Skin of body (tissue), 2 donors: ENCODE measurements around the gene ZFYVE1. TPM values are rescaled to one million over a fixed set of nuclear protein-coding genes. Genes with fewer than 3 reads are reported as not detected.
"Not testable (repeated sequence)": the region's sequence is repeated elsewhere in the genome, so short reads cannot be mapped to it uniquely, and the experiment has no call there.

ENCODE experiments used
- DNase-seq: peaks from one replicate; lab custom pipeline; 2025; lab: John Stamatoyannopoulos, UW
- total RNA-seq: library from RNA; depleted of rRNA; stranded (reverse); fragments of >200 nt; gene quantifications from one replicate; pipeline ENCODE4 v1.2.3, GENCODE V29; 2014

ZFYVE1 gene
- total RNA-seq, 1 donor from 2014 or later, result 11.4 TPM

DNA sequence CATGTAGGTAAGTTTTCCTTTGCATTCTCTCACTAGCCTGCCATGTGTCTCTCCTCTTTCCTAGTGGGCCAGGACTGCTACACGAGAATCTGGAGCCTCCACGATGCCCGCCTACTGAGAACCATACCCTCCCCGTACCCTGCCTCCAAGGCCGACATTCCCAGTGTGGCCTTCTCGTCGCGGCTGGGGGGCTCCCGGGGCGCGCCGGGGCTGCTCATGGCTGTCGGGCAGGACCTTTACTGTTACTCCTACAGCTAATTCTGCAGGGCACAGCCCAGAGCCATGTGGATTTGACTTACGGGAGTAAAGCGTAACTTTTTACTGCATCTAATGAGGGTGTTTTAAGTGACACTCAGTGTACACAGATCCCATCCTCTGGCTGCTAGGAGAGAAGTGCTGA, 68.4 kb downstream of the ZFYVE1 start:
- DNase-seq, result no peak

DNA sequence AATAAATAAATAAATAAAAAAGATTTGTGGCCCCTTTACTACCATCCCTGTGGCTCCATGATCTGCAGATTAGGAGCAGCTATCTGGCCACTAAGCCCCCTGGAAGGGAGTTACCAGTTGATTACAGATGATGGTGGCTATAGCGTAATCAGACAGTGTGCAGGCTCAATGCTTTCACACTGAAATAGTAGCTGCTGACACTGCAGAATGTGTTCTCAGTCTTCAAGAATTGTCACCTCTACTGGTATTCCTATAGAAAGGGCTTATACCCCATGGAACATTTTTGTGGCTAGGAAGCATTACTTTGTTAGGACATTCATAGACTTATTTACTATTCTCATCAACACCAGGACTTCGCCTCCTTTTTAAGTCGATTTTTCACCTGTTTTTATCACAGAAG, 69.7 kb downstream of the ZFYVE1 start:
- no peak for DNase-seq

DNA sequence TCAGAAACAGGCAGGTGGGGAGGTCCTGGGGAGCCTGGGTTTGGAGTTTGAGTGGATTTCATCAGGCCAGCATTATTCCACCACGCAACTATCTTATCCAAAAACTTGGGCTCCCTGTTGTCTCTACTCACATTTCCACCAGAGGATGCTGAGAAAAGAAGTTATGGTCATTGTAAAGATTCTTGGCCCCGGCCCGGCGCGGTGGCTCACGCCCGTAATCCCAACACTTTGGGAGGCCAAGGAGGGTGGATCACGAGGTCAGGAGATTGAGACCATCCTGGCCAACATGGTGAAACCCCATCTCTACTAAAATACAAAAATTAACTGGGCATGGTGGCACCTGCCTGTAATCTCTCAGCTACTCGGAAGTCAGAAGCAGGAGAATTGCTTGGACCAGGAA, 70.2 kb downstream of the ZFYVE1 start:
- DNase-seq, result not testable (repeated sequence)

DNA sequence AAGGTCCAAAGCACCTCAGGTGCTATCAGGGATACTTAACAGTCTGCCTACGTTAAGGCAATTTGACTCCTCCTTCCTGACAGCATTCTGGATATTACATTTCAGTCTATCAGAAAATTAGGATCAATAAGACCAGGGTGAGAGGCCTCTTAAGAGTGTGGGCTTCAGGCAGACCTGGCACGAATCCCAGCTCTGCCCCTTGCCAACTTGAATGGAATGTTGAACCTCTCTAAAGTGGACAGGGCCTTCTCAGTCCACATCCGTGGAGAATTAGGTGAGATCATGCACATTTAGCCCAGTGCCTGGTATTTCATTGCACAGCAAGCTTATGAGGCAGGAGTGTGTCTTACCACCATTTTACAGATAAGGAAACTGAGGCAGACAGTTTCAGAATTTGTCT, 74.7 kb downstream of the ZFYVE1 start:
- DNase-seq, result no peak

DNA sequence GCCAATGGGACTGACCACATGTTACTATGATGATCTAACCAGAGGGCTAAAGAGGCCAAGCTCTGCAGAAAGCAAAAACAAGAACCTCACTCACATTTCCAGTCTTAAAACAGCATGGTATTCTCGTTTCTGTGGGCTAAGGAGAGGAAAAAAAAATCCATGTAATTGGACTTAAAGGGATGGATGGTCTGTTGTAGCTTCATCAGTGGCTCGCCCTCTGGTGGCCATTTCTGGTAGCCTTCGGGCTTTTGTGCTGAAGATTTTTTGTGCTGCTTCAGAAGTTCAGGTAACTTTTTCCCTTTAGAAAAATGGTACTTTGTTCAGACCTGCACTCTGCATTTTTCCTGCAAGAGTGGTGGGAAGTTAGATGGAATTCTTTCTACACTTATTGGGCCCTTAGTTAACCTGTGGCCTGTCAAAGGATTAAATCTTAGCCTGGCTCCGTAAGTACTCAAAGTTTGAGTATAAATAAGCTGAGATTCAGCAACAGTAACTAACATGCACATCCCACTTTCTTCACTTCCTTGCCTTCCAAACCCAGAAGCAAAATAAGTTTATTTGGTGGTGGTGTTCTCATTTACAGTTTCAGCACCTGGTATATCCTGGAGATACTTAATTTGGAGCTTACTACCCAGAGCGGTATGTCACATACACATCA, 78.3 kb downstream of the ZFYVE1 start:
- peak; percentile 39 for DNase-seq

DNA sequence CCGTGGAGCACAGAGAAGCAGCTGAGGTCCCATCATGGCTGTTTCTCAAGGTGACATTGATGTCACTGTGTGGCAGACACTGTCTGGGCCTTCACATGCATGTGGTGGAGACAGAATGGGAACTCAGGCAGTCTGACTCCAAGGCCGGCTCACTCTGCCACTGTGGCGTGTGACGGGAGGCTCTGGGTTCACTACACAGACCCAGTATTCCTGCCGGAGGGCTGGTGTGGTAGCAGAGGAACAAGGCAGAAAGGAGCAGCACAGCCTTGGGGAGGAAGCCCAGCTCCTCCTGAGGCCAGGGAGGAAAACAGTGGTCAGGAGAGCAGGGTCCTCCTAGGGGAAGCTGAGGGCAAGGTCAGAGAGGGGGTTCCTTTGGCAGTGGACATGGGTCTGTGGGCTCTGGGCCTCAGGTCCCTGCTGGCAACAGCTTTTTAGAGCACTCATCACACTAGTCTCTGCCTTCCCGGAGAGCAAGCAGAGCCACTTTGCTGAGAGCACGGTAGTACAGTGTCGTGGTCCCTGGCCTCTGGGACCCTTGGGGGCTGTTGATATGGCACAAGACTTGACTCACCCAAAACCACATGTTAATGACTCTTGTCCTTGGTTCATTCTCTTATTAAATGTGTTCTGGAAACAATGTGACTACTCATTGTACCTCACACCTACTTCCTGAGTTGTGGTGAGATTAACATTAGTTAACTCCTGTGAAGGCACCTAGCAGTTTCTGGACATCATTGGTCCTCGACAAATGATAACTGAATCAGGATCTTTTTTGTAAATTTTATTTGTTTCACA, 79.3 kb downstream of the ZFYVE1 start:
- no peak for DNase-seq

DNA sequence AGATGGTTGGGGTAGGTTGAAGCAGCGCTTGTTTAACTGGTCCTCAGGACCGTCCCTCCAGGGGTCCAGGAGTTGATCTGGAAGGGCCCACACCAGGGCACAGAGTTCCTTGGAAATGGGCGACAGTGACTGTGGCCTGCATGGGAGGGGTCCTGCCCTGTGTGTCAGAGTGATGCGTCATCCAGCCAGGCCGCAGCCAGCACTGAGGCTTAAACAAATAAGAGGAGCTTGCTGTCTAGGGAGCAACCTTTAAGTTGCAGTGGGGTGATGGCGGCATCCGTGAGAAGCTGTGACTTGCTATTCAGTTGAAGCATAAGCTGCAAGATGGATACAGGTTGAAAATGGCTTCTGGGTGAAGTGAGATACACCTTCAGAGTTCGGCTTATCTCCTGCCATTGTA, 80.4 kb downstream of the ZFYVE1 start:
- DNase-seq, result no peak

DNA sequence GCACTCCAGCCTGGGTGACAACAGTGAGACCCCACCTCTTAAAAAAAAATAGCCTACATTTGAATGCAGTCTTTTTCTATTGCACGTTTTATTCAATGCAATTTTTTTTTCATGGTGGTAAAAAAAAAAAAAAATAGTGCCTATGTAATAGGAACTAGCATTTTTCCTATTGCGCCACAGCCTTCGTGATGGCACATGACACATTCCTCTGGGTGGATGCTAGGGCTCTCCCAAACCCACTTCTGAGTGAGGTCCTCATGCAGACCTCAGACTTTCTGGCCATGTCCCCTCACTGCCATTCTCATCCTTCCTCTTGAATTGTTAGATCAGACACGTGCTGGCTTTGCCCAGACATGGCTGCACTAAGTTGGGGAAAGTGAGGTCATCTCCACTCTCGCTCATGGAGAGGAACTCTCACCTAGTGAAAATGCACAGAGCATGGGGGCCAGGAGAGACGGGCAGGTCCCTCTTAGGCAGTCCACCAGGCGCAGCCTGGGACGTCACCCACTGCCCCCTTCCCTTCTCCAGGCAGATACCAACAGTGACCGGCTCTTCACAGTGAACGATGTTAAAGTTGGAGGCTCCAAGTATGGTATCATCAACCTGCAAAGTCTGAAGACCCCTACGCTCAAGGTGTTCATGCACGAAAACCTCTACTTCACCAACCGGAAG, 81.4 kb downstream of the ZFYVE1 start:
- no peak for DNase-seq

DNA sequence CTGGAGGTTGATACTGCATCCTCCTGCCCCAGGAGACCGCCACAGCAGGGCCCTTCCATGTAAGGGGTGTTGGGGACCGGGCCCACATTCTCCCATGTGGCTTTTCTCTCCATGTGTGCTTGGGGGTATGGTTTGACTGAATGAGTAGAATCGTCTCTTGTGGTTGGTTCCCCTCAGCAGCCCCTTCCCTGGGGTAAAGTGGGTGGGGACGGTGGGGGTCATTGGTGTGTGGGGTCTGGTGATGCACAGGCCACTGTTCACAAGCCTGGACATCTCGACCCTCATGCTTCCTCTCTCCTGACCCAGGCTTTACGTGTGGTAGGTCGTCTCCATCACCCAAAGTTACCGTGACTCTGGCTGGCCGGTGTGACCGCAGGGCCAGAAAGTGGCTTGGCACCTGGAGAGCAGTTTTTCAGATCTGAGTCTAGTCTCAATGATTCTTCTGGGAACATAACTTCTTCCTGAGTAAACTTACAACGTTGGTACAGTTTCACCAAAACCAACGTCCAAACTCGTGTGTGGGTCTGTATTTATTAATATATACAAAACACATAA, 83.0 kb downstream of the ZFYVE1 start:
- no peak for DNase-seq

DNA sequence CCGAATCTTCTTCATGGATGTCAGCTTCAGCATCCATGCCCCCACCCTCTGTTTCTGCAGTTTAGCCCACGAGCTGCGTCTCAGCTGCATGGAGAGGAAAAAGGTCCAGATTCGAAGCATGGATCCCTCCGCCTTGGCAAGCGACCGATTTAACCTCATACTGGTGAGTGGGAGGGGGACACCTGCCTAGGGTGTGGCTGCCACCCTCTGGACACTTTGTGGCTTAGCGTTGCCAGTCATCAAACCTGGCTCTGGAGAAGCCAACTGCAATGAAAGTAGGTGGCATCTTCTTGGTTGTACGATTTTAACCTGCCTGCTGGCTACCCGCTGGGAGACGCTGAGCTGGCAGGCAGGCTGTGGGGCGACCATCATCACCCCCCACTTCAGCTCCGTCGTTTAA, 84.0 kb downstream of the ZFYVE1 start:
- DNase-seq, result no peak

DNA sequence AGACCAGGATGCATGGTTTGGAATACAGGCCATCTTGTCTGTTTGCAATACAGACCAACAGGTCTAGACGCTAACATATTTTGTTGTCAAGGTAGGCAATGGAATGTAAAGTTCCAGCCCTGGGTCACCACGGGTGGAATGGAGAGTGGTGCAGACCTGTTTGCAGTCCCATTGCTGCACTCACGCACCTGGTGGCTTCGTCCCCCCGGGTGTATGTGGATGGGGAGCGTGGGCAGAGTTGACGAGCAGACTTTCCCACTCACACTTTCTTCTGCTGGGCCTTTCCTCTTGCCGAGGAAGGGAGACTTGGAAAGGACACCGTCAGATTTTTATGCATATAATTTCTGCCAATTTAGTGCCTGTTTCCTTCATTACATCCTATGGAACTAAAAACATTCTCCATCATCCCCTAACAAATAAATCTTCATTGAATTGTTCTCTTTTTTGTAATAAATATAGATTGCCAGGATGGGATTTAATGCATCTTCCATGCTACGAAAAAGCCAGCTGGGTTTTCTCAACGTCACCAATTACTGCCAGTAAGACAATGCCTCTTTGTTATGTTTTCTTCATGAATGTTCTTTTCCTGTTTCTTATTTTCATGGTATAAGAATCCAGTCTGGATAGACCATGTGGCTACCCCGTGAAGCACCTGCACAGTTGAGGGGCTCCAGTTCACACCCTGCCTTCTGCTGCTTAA, 85.5 kb downstream of the ZFYVE1 start:
- no peak for DNase-seq

DNA sequence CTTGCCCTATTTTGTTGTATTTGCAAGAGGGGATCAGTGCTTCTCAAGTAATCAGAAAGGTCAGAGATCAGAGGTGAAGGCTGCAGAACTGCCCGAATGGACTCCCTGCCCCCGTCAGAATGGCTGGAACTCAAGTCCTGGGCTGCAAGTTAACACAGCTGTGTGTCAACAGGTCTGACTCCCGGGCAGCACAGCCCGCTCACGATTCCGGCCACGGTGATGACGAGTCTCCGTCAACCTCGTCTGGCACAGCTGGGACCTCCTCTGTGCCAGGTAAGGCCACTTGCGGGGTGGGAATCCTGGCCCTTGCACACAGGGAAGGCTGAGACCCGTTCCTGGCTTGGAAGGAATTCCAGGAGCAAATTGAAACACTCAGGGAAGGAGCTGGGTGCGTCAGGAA, 87.3 kb downstream of the ZFYVE1 start:
- no peak for DNase-seq

DNA sequence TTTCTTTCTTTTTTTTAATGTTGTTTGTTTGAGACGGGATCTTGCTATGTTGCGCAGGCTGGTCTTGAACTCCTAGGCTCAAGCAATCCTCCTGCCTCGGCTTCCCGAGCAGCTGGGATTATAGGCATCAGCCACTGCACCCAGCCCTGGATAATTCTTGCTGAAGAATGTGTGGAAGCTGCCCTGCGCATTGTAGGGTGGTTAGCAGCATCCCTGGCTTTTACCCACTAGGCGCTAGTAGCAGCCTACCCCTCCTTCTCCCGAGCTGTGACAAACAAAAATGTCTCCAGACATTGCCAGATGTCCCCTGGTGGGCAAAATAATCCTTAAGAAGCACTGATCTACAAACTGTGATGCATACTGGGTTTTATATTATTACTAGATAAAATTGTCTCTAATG, 94.0 kb downstream of the ZFYVE1 start:
- no peak for DNase-seq

DNA sequence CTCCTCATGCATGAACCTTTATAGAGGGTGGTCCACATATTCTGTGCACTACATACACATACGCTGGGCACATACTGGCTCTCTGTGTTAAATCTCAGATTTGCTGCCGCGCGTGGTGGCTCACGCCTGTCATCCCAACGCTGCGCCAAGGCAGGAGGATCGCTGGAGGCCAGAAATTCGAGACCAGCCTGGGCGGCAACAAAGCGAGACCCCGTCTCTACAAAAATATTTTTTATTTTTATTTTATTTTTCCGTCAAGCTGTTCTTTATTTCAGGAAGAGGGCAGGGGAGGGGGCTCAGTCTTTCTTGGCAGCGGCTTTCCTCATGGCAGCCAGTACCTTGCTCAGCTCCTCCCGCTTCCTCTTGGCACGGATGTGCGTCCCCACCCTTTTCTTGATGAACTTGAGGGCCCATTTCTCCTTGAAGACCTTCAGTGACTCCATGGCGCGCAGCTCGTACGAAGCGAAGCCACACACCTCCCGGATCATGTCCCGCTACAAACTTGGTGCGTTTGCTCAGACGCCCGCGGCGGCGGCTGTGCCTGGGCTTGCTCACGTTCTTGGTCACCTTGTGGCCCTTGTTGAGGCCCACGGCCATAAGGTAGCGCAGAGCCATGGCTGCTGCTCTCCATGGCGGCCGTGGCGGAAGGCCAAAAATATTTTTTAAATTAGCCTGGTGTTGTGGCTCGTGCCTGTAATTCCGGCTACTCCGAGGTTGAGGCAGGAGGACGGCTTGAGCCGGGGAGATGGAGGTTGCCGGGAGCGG, 97.4 kb downstream of the ZFYVE1 start:
- DNase-seq, result no peak

DNA sequence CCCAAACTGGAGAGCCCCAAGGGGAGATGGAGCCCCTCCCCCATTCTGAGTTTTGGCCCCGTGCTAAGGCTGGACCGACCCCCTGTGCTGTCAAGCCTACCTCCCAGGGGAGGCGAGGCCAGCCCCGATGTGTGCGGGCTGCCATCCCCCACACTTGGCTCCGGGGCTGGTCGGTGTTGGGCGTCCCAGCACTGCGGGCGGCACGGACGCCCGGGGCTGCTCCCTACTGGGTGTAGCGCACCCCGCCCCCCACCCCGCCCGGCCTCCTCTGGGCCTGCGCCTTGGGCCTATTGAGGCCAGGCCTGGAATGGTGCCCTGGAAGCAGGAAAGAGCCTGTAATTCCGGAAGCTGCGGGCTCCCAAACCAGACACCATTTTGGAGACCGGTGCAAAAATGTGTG, 98.0 kb downstream of the ZFYVE1 start:
- no peak for DNase-seq

DNA sequence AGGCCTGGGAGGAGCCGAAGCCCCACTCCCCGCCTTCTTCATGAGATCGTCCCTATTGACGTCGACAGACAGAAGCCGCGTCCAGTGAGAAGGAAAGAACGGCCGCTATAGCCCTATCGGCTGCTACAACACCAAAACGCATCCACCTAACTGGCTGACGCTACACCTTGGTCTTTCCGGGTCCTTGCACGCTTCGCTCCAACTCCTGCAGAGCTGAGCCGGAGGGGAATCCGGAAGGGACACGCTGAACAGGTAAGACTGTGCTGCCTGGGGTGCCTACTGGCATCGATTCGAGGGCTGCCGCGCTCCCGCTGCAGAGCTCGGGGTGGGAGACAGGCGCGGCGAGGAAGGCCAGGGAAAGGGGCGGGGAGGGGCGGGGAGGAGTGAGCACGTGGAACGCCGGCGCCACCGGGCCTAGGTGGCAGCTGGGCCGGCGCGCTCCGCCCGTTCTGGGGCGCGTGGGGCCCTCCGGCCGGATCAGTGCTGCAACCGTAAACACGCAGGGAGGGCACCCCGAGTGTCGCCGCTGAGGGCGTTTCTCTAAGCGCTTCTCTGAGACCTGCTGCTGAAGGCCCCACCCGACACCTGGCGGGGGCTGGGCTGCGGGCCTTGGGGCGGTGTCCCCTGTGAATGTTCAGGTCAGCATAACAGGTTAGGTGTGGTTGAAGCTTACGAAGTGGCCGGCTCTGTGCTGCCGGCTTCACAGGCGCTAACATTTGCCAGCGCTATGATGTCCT, 100.4 kb downstream of the ZFYVE1 start, which contains the start of gene DCAF4:
Gene DCAF4, plus strand, starts transcription at position 173 of the 737 bp plus-strand sequence. CDS start 11,515 bp downstream, outside the sequence.
- DNase-seq, result peak; percentile 96

DNA sequence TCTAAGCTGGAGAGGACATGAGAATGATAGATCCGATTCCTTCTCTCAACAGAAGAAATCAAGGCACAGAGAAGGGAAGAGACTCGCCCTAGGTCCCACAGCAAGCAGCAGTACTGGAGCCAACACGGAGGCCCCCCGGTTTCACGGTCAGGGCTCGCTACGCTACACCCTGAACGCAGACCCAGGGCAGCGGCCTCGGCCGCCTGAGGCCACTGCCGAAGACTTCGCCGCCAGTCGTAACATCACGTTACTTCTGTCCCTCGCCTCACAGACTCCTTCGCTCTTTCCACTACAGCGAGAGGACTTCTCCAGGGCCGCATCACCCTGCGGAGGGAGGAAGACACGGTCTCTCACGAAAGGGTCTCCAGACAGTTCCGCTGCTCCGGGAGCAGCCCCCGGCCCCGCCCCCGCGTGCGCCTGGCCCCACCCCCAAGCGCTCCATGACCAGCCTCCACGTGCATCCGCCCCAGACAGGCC, 101.1 kb downstream of the ZFYVE1 start:
- no peak for DNase-seq

DNA sequence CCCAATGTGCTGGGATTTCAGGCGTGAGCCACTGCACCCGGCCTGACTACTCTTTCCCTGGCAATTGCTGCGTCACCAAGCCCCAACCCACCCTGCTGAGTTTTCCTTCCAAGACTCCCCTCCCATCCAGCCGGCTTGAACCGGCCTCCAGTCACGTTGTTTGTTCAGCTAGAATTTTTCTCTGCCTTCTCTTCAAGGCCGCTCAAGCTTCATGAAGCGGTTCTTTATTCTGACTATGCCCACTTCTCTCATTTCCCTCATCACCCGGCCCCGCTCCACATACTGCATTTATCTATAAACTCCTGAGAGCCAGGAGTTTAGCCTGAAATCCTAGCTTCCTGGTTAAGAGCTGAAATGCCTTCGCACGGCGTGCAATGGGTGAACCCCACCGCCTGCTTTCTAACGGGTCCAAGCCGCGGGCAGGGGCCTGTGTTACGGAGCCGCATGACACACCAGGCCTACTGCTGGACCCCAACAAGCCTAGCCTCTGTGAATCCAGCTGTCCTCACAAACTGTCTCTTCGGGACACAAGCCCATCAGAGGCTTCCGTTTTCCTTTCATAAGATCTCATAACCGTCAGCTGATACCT, 101.6 kb downstream of the ZFYVE1 start:
- no peak for DNase-seq

DNA sequence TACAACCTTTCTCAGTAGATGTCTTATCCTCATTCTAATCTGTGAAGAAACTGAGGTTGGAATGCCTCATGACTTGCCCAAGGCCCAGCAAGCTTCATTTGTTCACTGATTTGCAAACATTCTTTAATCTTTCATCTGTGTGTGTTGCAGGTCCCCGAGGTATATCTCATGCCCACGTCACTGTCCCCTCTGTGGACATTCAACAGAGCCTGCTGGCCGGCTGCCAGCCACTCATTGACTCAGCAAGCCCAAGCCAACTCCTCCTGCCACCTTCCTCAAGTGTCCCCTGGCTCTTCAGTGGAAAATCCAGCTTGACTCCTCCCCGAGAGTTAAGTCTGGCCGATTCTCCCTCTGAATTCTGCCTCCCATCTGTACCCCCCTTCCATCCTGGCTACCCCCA, 102.6 kb downstream of the ZFYVE1 start:
- DNase-seq, result no peak

DNA sequence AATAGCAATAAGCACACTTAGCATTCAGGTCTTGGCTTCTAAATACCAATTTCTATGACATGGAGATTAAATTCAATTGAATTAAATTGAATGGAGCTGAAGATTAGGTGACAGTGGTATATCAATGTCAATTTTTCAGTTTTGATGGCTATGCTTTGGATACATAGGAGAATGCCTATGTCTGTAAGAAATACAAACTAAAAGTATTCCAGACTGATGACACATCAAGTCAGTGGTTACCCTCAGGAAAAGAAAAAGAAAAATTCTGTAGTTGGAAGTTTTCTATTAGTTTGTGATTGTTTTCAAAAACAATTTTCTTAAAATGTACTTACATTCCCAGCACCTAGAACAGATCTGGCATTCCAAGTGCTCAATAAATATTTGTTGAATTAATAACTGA, 105.5 kb downstream of the ZFYVE1 start:
- DNase-seq, result no peak
